Spleen (tissue), 11 donors: Measurements from ENCODE around the gene PCDHA2. TPM values are rescaled to one million over a fixed set of nuclear protein-coding genes. Genes with fewer than 3 reads are reported as not detected.
"Not testable (repeated sequence)": the region's sequence is repeated elsewhere in the genome, so short reads cannot be mapped to it uniquely, and the experiment has no call there.

Experiments used
- DNase-seq: peaks from one replicate; pipeline ENCODE4 v3.0.0-alpha.2; 2020
- H3K27ac ChIP-seq, 8 donors: fragments of 200-600 bp; sonication (generic) in 7 of 8; 1 replicate in 4 of 8; 2 replicates in 4 of 8; pipeline versions ENCODE4 v1.5.0 to v1.8.0; 2016 to 2021; ENCODE audit warnings: inconsistent platforms in 4 of 8, mild to moderate bottlenecking in 4 of 8, moderate library complexity in 1 of 8
- H3K27me3 ChIP-seq, 7 donors: fragments of 200-600 bp; sonication (generic) in 6 of 7; replicated peaks in 1 of 7; 1 replicate in 4 of 7; 2 replicates in 3 of 7; pipeline versions ENCODE4 v1.5.0 to v1.8.0; 2016 to 2021; ENCODE audit warnings: inconsistent platforms in 3 of 7, mild to moderate bottlenecking in 1 of 7
- H3K36me3 ChIP-seq, 6 donors: fragments of 200-600 bp; sonication (generic) in 5 of 6; 1 replicate in 4 of 6; 2 replicates in 2 of 6; pipeline versions ENCODE4 v1.5.0 to v1.8.0; 2016 to 2021; ENCODE audit warnings: inconsistent platforms in 2 of 6
- H3K4me1 ChIP-seq, 6 donors: fragments of 200-600 bp; sonication (generic) in 5 of 6; 1 replicate in 3 of 6; 2 replicates in 3 of 6; pipeline versions ENCODE4 v1.5.0 to v1.8.0; 2016 to 2021; ENCODE audit warnings: inconsistent platforms in 3 of 6
- H3K4me3 ChIP-seq, 8 donors: fragments of 200-600 bp; sonication (generic) in 7 of 8; 1 replicate in 4 of 8; 2 replicates in 4 of 8; pipeline versions ENCODE4 v1.5.0 to v1.8.0; 2016 to 2021; ENCODE audit warnings: inconsistent platforms in 4 of 8, mild to moderate bottlenecking in 4 of 8, moderate library complexity in 2 of 8
- H3K9me3 ChIP-seq, 8 donors: fragments of 200-600 bp; sonication (generic) in 7 of 8; 1 replicate in 4 of 8; 2 replicates in 4 of 8; pipeline versions ENCODE4 v1.5.0 to v1.8.0; 2016 to 2021; ENCODE audit warnings: inconsistent platforms in 4 of 8
- POLR2A ChIP-seq, 3 donors: fragments of 450-650 bp; IDR thresholded peaks; one replicate each; pipeline ENCODE4 v1.5.1; 2017; ENCODE audit warnings: antibody characterized with exemption in 3 of 3, mild to moderate bottlenecking in 1 of 3
- POLR2AphosphoS5 ChIP-seq, 3 donors: sonication (generic); formaldehyde crosslinking; IDR thresholded peaks; one replicate each; pipeline ENCODE4 v1.5.1; 2017; ENCODE audit warnings: antibody characterized with exemption in 3 of 3
- WGBS, 5 donors: extraction: QIAGEN DNeasy Blood & Tissue Kit in 3 of 5; methylation state at CpG; one replicate each; pipeline versions ENCODE4 v1.1.5 to v1.1.7; 2013 to 2018; 5-methylcytosine and 5-hydroxymethylcytosine counted together
- intact Hi-C: fragments of 100-400 bp; cut with DNase I; formaldehyde crosslinking; loops from one replicate; pipeline ENCODE4 v1.15.0; 2023; ENCODE audit warnings: low total_unique reads
- polyA plus RNA-seq, 3 donors: library from polyadenylated mRNA; stranded (reverse); fragments of 200-250 nt; gene quantifications; one replicate each; pipeline ENCODE4 v1.2.1, GENCODE V29; 2013
- total RNA-seq, 7 donors: library from RNA; depleted of rRNA in 3 of 7; stranded (reverse); fragments of >200 nt in 3 of 7; fragmentation: NEBNext Ultra II Directional in 4 of 7; extraction: Animal tissue kit (Norgen Biotek cat#: 25700) in 4 of 7; gene quantifications; one replicate each; pipeline versions ENCODE4 v1.1.0 to v1.2.1, GENCODE V29; 2016 to 2021
- TF ChIP-seq, protein P1 (sequence below), 11 experiments: fragments of 200-600 bp in 7 of 11; fragments of 450-650 bp in 4 of 11; sonication (generic) in 4 of 11; IDR thresholded peaks in 8 of 11; conservative IDR thresholded peaks in 3 of 11; 1 replicate in 7 of 11; 2 replicates in 4 of 11; pipeline versions ENCODE4 v1.4.0 to v1.8.0; 2016 to 2021; ENCODE audit warnings: antibody characterized with exemption in 11 of 11, inconsistent platforms in 4 of 11, mild to moderate bottlenecking in 1 of 11
- donor health status: healthy with polysubstance abuse.
- donor health status: DM: no; HTN: no; CAD: no; lungs with moderate emphysema.
- donor health status: DM: no; HTN: no; CAD: no.
- donor health status: Bipolar disorder and iron deficiency.
- donor health status: healthy.
- donor health status: DM: no; HTN: no; CAD: no.
- donor health status: DM: yes; HTN: yes; CAD: no.

Gene PCDHA2
- total and polyA plus RNA-seq, 10 donors: 0.03 to 0.09 TPM; not detected in 8

DNA sequence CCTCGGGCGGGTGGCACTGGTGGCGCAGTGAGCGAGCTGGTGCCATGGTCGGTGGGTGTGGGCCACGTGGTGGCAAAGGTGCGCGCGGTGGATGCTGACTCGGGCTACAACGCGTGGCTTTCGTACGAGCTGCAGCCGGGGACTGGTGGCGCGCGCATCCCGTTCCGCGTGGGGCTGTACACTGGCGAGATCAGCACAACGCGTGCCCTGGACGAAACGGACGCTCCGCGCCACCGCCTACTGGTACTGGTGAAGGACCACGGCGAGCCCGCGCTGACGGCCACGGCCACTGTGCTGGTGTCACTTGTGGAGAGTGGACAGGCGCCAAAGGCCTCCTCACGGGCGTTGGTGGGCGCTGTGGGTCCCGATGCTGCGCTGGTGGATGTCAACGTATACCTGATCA is 14.2 kb downstream of the PCDHA2 start:
- DNase-seq: no peak
- no peaks in the 10 kb centered on the region for H3K36me3 ChIP-seq

DNA sequence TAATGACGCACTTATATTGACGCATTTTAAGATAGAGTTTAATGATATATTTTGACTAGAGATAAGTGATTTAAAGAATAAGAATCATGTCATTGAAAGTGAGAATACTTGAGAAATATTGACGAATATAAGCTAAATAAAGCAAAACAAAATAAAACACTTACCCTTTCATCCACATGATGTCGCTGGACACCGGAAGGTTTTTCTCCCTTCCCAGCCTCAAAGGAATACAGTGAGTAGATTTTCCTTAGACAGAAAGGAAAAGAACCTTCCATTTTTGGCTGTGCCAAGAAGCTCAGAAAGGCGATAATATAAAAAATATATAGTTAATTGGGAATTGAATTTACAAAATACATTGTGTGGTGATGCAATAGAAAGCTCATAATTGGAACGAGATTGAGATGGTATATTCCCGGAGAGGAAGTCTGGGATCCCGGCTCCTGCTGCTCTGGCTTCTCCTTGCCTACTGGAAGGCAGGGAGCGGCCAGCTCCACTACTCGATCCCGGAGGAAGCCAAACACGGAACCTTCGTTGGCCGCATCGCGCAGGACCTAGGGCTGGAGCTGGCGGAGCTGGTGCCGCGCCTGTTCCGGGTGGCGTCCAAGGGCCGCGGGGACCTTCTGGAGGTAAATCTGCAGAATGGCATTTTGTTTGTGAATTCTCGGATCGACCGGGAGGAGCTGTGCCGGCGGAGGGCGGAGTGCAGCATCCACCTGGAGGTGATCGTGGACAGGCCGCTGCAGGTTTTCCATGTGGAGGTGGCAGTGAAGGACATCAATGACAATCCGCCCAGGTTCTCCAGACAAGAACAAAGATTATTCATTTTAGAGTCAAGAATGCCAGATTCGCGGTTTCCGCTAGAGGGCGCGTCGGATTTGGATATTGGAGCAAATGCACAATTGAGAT is 27.0 kb downstream of the PCDHA2 start, which contains the start of gene PCDHA5:
PCDHA5 (plus strand) TSS at position 239 of the 906 bp plus-strand sequence.
- WGBS, 5 donors: 31 to 43% (median 34%) methylated on average over 39 of the region's 39 CpGs
- H3K27ac ChIP-seq: no peak within 1 kb of the TSS
- H3K4me1 ChIP-seq: no peaks in the 10 kb centered on the region
- DNase-seq: no peak
- H3K4me3 ChIP-seq: peak within 1 kb of the TSS in 2 of 8 donors; percentile 7 to 19
- H3K9me3 ChIP-seq: peaks cover 0 to 73% (median 35%) of the 10 kb centered on the region in 8 donors
- peaks cover 0 to 60% (median 8%) of the 10 kb centered on the region in 7 donors for H3K27me3 ChIP-seq
- TF ChIP-seq, protein P1, sequence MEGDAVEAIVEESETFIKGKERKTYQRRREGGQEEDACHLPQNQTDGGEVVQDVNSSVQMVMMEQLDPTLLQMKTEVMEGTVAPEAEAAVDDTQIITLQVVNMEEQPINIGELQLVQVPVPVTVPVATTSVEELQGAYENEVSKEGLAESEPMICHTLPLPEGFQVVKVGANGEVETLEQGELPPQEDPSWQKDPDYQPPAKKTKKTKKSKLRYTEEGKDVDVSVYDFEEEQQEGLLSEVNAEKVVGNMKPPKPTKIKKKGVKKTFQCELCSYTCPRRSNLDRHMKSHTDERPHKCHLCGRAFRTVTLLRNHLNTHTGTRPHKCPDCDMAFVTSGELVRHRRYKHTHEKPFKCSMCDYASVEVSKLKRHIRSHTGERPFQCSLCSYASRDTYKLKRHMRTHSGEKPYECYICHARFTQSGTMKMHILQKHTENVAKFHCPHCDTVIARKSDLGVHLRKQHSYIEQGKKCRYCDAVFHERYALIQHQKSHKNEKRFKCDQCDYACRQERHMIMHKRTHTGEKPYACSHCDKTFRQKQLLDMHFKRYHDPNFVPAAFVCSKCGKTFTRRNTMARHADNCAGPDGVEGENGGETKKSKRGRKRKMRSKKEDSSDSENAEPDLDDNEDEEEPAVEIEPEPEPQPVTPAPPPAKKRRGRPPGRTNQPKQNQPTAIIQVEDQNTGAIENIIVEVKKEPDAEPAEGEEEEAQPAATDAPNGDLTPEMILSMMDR (IDR thresholded peaks at IDR 0.05 in 8 of 11, conservative IDR thresholded peaks at IDR 0.05 in 3 of 11): peak in 2 of 11 experiments; percentile 15 to 26
- no peak for TF ChIP-seq POLR2AphosphoS5 (IDR thresholded peaks at IDR 0.05)
- no peaks in the 10 kb centered on the region for H3K36me3 ChIP-seq
- intact Hi-C loops: no loop called here

More for the DNA sequence above, 14.2 kb downstream of the PCDHA2 start:
- Histone ChIP-seq H3K27ac (no peak overlapping the region), H3K4me1 (no peaks in the 10 kb centered on the region), H3K27me3 (peaks cover 0 to 38% (median 0%) of the 10 kb centered on the region in 7 donors), H3K4me3 (no peak overlapping the region), H3K9me3 (peaks cover 0 to 93% (median 61%) of the 10 kb centered on the region in 8 donors)
- no peak for TF ChIP-seq POLR2A (IDR thresholded peaks at IDR 0.05)
- TF ChIP-seq, protein P1 (IDR thresholded peaks at IDR 0.05 in 8 of 11, conservative IDR thresholded peaks at IDR 0.05 in 3 of 11): no peak
- TF ChIP-seq POLR2AphosphoS5 (IDR thresholded peaks at IDR 0.05): no peak
- intact Hi-C loops: no loop called here
- WGBS, 5 donors: 68 to 79% (median 73%) methylated on average over 33 to 43 of the region's 43 CpGs

DNA sequence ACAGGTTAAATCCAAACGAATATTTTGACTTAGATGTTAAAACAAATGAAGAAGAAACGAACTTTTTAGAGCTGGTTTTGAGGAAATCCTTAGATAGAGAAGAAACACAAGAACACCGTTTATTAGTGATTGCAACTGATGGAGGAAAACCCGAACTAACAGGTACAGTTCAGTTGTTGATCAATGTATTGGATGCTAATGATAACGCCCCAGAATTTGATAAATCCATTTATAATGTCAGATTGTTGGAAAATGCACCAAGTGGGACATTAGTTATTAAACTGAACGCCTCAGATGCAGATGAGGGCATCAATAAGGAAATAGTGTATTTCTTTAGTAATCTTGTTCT is 27.6 kb downstream of the PCDHA2 start:
- no peak for TF ChIP-seq POLR2A (IDR thresholded peaks at IDR 0.05)
- TF ChIP-seq, protein P1 (IDR thresholded peaks at IDR 0.05 in 8 of 11, conservative IDR thresholded peaks at IDR 0.05 in 3 of 11): no peak
- TF ChIP-seq POLR2AphosphoS5 (IDR thresholded peaks at IDR 0.05): no peak
- Histone ChIP-seq H3K9me3 (peaks cover 0 to 73% (median 32%) of the 10 kb centered on the region in 8 donors), H3K4me3 (no peak overlapping the region), H3K4me1 (no peaks in the 10 kb centered on the region), H3K27me3 (peaks cover 0 to 66% (median 8%) of the 10 kb centered on the region in 7 donors), H3K27ac (no peak overlapping the region), H3K36me3 (no peaks in the 10 kb centered on the region)
- no peak for DNase-seq
- intact Hi-C loops: no loop called here
- WGBS, 5 donors: 20 to 31% (median 29%) methylated on average over 6 of the region's 6 CpGs

DNA sequence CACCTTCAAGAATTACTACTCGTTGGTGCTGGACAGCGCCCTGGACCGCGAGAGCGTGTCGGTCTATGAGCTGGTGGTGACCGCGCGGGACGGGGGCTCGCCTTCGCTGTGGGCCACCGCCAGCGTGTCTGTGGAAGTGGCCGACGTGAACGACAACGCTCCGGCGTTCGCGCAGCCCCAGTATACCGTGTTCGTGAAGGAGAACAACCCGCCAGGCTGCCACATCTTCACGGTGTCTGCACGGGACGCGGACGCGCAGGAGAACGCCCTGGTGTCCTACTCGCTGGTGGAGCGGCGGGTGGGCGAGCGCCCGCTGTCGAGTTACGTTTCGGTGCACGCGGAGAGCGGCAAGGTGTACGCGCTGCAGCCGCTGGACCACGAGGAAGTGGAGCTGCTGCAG is 28.3 kb downstream of the PCDHA2 start:
- H3K36me3 ChIP-seq, intact Hi-C loops, H3K4me1 ChIP-seq, H3K4me3 ChIP-seq, H3K27ac ChIP-seq, DNase-seq: not testable (repeated sequence)
- H3K9me3 ChIP-seq: peaks cover 0 to 79% (median 34%) of the 10 kb centered on the region in 8 donors
- H3K27me3 ChIP-seq: peaks cover 0 to 73% (median 9%) of the 10 kb centered on the region in 7 donors
- 54 to 74% (median 59%) methylated on average over 39 to 48 of the region's 48 CpGs for WGBS, 5 donors
